K562 (cell line): Measurements from ENCODE around the gene DIP2C. TPM values are rescaled to one million over a fixed set of nuclear protein-coding genes. Genes with fewer than 3 reads are reported as not detected.

Experiments
- ATAC-seq: fragments of 200-7000 bp; cut with Tn5 transposase; 3 replicates; pipeline ENCODE4 v1.9.1; 2020; ENCODE audit warnings: moderate library complexity
- BruUV-seq: library from RNA; stranded (reverse); fragments of 400-500 nt; replicated peaks from 2 replicates; lab custom pipeline; 2021; lab: Mats Ljungman, UMichigan
- CTCF ChIA-PET: fragments of 300-600 bp; formaldehyde crosslinking; extraction: SDS; loops from one replicate; lab custom pipeline; 2021; ENCODE audit warnings: low intra/inter-chr PET ratio; lab: Yijun Ruan, JAX
- POLR2A ChIA-PET: fragments of 300-600, 350-650 bp; sonication (Branson Sonifier 250); formaldehyde crosslinking; extraction: SDS; loops from one replicate; lab custom pipeline; 2021; ENCODE audit warnings: antibody characterized with exemption, inconsistent platforms; lab: Yijun Ruan, JAX
- DNase-seq, 4 experiments: peaks; one replicate each; pipeline versions ENCODE4 v3.0.0 to v3.0.0-alpha.2; 2011 to 2018; ENCODE audit warnings: low spot score in 3 of 4, mixed read lengths in 3 of 4; ENCODE audit errors: extremely low read depth in 1 of 4
- FAIRE-seq: peaks from 2 replicates; lab custom pipeline; 2011; peaks lifted over from hg19 to GRCh38; lab: Jason Lieb, UNC
- H2AFZ ChIP-seq: 2 replicates; pipeline ENCODE4 v1.6.0; 2011; ENCODE audit warnings: low read depth, low read length, control low read depth, inconsistent platforms
- H3K27ac ChIP-seq: fragments of 200-600 bp; 3 replicates; pipeline ENCODE4 v1.8.0; 2011; ENCODE audit warnings: low read depth, mild to moderate bottlenecking, control low read depth, inconsistent platforms, low read length, moderate library complexity, mixed read lengths; ENCODE audit errors: extremely low read depth
- H3K27me3 ChIP-seq, 2 experiments: fragments of 300-600 bp in 1 of 2; 2 replicates in 1 of 2; 3 replicates in 1 of 2; pipeline versions ENCODE4 v1.6.0 to v1.8.0; 2011; ENCODE audit warnings: inconsistent platforms in 2 of 2, low read length in 2 of 2, mild to moderate bottlenecking in 1 of 2, mixed read lengths in 1 of 2, moderate library complexity in 1 of 2; ENCODE audit not compliant: control insufficient read depth in 2 of 2, insufficient read depth in 2 of 2
- H3K36me3 ChIP-seq: fragments of 300-600 bp; 3 replicates; pipeline ENCODE4 v1.8.0; 2011; ENCODE audit warnings: mild to moderate bottlenecking, low read length, inconsistent platforms; ENCODE audit not compliant: control insufficient read depth, insufficient read depth
- H3K4me1 ChIP-seq, 2 experiments: fragments of 200-600 bp in 1 of 2; replicated peaks in 1 of 2; 2 replicates in 1 of 2; 3 replicates in 1 of 2; pipeline versions ENCODE4 v1.5.1 to v1.8.0; 2011; ENCODE audit warnings: inconsistent platforms in 2 of 2, low read length in 2 of 2, mild to moderate bottlenecking in 1 of 2, mixed read lengths in 1 of 2, moderate library complexity in 1 of 2; ENCODE audit not compliant: control insufficient read depth in 2 of 2, insufficient read depth in 2 of 2
- H3K4me2 ChIP-seq: 2 replicates; pipeline ENCODE4 v1.6.1; 2011; ENCODE audit warnings: low read length, control low read depth, inconsistent platforms, mixed read lengths; ENCODE audit not compliant: insufficient read depth
- H3K4me3 ChIP-seq: fragments of 200-600 bp; sonication (generic), shearing (Covaris generic); 2 replicates; pipeline ENCODE4 v1.5.1; 2016; ENCODE audit warnings: control low read depth, inconsistent platforms
- H3K79me2 ChIP-seq: fragments of 200-600 bp; 3 replicates; pipeline ENCODE4 v1.8.0; 2011; ENCODE audit warnings: low read length, inconsistent platforms; ENCODE audit not compliant: control insufficient read depth, insufficient read depth
- H3K9ac ChIP-seq, 2 experiments: 2 replicates each; pipeline versions ENCODE4 v1.6.0 to v1.6.1; 2011; ENCODE audit warnings: low read depth in 2 of 2, low read length in 2 of 2, control low read depth in 1 of 2, inconsistent platforms in 1 of 2, mild to moderate bottlenecking in 1 of 2, mixed read lengths in 1 of 2; ENCODE audit not compliant: insufficient read depth in 1 of 2
- H3K9me1 ChIP-seq: one replicate; pipeline ENCODE4 v1.6.0; 2011; ENCODE audit warnings: inconsistent platforms, mild to moderate bottlenecking, low read length, moderate library complexity; ENCODE audit not compliant: control insufficient read depth, insufficient read depth
- H3K9me3 ChIP-seq: replicated peaks from 2 replicates; pipeline ENCODE4 v1.5.1; 2011; ENCODE audit warnings: low read depth, low read length, inconsistent platforms; ENCODE audit not compliant: control insufficient read depth, insufficient read depth
- H4K20me1 ChIP-seq: replicated peaks from 2 replicates; pipeline ENCODE4 v1.6.1; 2011; ENCODE audit warnings: low read length, inconsistent platforms, mixed read lengths; ENCODE audit not compliant: control insufficient read depth, insufficient read depth
- BMI1 ChIP-seq: fragments of 150-350 bp; IDR thresholded peaks from 2 replicates; pipeline ENCODE4 v1.6.1; 2014; ENCODE audit warnings: low read length
- GATA2 ChIP-seq: sonication (generic); formaldehyde crosslinking; IDR thresholded peaks from 2 replicates; pipeline ENCODE4 v1.4.0; 2020; ENCODE audit warnings: mild to moderate bottlenecking, missing genetic modification reagents
- MAFK ChIP-seq: IDR thresholded peaks from 2 replicates; pipeline ENCODE4 v1.6.1; 2011; ENCODE audit warnings: low read length, improper control_type of control experiment
- MCM2 ChIP-seq: fragments of 450-650 bp; IDR thresholded peaks from 2 replicates; pipeline ENCODE4 v1.6.1; 2017; ENCODE audit warnings: low read depth, mild to moderate bottlenecking
- PHB2 ChIP-seq: fragments of 450-650 bp; IDR thresholded peaks from 2 replicates; pipeline ENCODE4 v1.6.1; 2017; ENCODE audit warnings: low read depth
- SIX5 ChIP-seq, 2 experiments: IDR thresholded peaks; 2 replicates each; pipeline ENCODE4 v1.6.1; 2011; ENCODE audit warnings: low read length in 2 of 2, borderline replicate concordance in 1 of 2, low read depth in 1 of 2, mild to moderate bottlenecking in 1 of 2, moderate library complexity in 1 of 2; ENCODE audit not compliant: insufficient read depth in 1 of 2
- TBP ChIP-seq: optimal IDR thresholded peaks from 2 replicates; pipeline ENCODE3; 2011; ENCODE audit warnings: low read depth, low read length, improper control_type of control experiment
- ZBTB17 ChIP-seq: fragments of 450-650 bp; formaldehyde crosslinking; IDR thresholded peaks from 2 replicates; pipeline ENCODE4 v1.4.0; 2020; ENCODE audit warnings: mild to moderate bottlenecking
- ZNF143 ChIP-seq: sonication (generic); formaldehyde crosslinking; IDR thresholded peaks from 2 replicates; pipeline ENCODE4 v1.9.0; 2022; ENCODE audit warnings: mild to moderate bottlenecking, missing genetic modification reagents
- ZNF77 ChIP-seq: fragments of 250-450 bp; sonication (Bioruptor Pico); IDR thresholded peaks from 2 replicates; pipeline ENCODE4 v1.5.0; 2020
- WGBS: fragments of 100-300 bp; shearing (Covaris generic); methylation state at CpG from one replicate; pipeline ENCODE4 v1.1.6; 2016; ENCODE audit warnings: low coverage, mixed read lengths; ENCODE audit not compliant: insufficient coverage; ENCODE audit errors: missing lambda C conversion rate; 5-methylcytosine and 5-hydroxymethylcytosine counted together
- in situ Hi-C: fragments of 300-500 bp; cut with MboI; formaldehyde crosslinking; loops from 4 replicates; pipeline ENCODE4 v1.15.0; 2018; ENCODE audit warnings: inconsistent platforms, mixed read lengths
- intact Hi-C: fragments of 100-400 bp; cut with micrococcal nuclease; formaldehyde crosslinking; loops from 2 replicates; pipeline ENCODE4 v1.14.2; 2022
- polyA plus RNA-seq, 8 experiments: library from polyadenylated mRNA; depleted of rRNA in 4 of 8; stranded (reverse) in 5 of 8; unstranded in 3 of 8; fragments of >200 nt; fragmentation: Nextera tagmentation in 2 of 8; fragmentation: Illumina TruSeq in 1 of 8; extraction: Ambion mirVana in 2 of 8; extraction: Trizol in 1 of 8; gene quantifications; 2 replicates each; pipeline versions ENCODE4 v1.2.1 to v1.2.3, GENCODE V29; 2011 to 2014; ENCODE audit warnings: inconsistent platforms in 1 of 8, missing spikeins in 1 of 8
- total RNA-seq, 7 experiments: library from RNA; depleted of rRNA in 6 of 7; stranded (reverse); fragments of >200 nt in 6 of 7; fragmentation: Illumina TruSeq in 2 of 7; extraction: Trizol in 2 of 7; gene quantifications; 2 replicates each; pipeline versions ENCODE4 v1.2.1 to v1.2.3, GENCODE V29; 2011 to 2021; ENCODE audit warnings: low replicate concordance in 1 of 7
- TF ChIP-seq, protein P1 (sequence below): fragments of 250-450 bp; sonication (Bioruptor Pico); IDR thresholded peaks from 2 replicates; pipeline ENCODE4 v1.8.0; 2021; ENCODE audit warnings: borderline replicate concordance, mild to moderate bottlenecking, moderate library complexity; ENCODE audit not compliant: poor library complexity, severe bottlenecking
- TF ChIP-seq, protein P2 (sequence below): fragments of 450-650 bp; formaldehyde crosslinking; conservative IDR thresholded peaks from 2 replicates; pipeline ENCODE4 v1.4.0; 2022; ENCODE audit warnings: mild to moderate bottlenecking, missing genetic modification characterization
- TF ChIP-seq, protein P3 (sequence below): fragments of 250-450 bp; sonication (Bioruptor Pico); IDR thresholded peaks from 2 replicates; pipeline ENCODE4 v1.8.0; 2022; ENCODE audit warnings: inconsistent platforms
- TF ChIP-seq, protein P4 (sequence below): IDR thresholded peaks from 2 replicates; pipeline ENCODE4 v1.6.1; 2016; ENCODE audit warnings: missing genetic modification characterization, missing compliant biosample characterization

The DIP2C gene
- total and polyA plus RNA-seq, 9 of the 15 experiments (the other 6 are each of a cell fraction or from before 2014, with no cell fraction given): 0.01 TPM; not detected in 8

DNA sequence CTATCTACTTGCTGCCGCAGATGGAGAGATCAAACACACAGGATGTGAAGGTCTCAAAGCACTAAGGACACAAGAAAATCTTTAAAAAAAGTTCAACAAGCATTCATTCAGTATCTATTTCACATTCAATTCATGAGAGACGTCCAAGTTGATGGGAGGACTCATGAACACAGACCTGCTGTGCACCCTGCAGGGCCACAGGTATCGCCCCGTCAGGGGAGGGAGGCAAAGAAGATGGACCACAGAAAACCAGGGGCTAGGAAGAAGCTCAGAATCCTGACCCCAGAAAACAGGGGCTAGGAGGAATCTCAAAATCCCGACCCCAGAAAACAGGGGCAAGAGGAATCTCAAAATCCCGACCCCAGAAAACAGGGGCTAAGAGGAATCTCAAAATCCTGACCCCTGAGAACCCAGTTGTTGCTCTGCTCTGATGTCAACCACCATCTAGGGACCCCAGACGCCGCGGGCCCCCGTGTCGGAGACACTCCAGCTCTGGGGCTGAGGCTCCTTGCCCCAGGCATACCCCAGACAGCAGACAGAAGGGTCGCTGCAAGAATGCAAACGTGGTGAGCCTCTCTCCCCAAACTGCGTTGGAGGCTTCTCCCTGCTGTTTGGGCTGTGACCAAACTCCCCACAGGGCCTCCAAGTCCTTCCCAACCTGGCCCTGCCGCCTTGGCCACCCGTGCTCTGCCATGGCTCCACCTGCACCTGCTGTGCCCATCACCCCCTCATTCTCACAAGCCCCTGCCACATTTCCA lies 197.6 kb downstream of the DIP2C start:
- no peak for ATAC-seq
- in situ Hi-C loops (no loop called here), intact Hi-C loops (no loop called here)
- Histone ChIP-seq H3K4me2 (no peak overlapping the region), H3K79me2 (no peaks in the 10 kb centered on the region), H4K20me1 (peaks cover 4% of the 10 kb centered on the region), H3K36me3 (no peaks in the 10 kb centered on the region), H3K27me3 (peaks cover 24 to 80% of the 10 kb centered on the region in 2 experiments), H3K9me1 (no peaks in the 10 kb centered on the region), H3K9ac (no peak overlapping the region), H3K27ac (no peak overlapping the region), H2AFZ (no peak overlapping the region), H3K4me1 (no peaks in the 10 kb centered on the region), H3K4me3 (no peak overlapping the region), H3K9me3 (no peaks in the 10 kb centered on the region)
- FAIRE-seq: no peak
- CTCF ChIA-PET: no interaction called here
- WGBS: 0% methylated on average over 16 of the region's 16 CpGs
- no peak for DNase-seq
- POLR2A ChIA-PET: interaction anchor here (0.7 kb wide), 1 partner anchor 78 kb away, joined by 3 read pairs; no protein-coding TSS in a partner anchor
- BruUV-seq: no TSS peak
- no peak for TF ChIP-seq GATA2
- TF ChIP-seq, protein P1, sequence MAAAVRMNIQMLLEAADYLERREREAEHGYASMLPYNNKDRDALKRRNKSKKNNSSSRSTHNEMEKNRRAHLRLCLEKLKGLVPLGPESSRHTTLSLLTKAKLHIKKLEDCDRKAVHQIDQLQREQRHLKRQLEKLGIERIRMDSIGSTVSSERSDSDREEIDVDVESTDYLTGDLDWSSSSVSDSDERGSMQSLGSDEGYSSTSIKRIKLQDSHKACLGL: no peak
- TF ChIP-seq BMI1: no peak
- TF ChIP-seq, protein P2, sequence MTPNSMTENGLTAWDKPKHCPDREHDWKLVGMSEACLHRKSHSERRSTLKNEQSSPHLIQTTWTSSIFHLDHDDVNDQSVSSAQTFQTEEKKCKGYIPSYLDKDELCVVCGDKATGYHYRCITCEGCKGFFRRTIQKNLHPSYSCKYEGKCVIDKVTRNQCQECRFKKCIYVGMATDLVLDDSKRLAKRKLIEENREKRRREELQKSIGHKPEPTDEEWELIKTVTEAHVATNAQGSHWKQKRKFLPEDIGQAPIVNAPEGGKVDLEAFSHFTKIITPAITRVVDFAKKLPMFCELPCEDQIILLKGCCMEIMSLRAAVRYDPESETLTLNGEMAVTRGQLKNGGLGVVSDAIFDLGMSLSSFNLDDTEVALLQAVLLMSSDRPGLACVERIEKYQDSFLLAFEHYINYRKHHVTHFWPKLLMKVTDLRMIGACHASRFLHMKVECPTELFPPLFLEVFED: no peak
- TF ChIP-seq MAFK: no peak
- no peak for TF ChIP-seq PHB2
- TF ChIP-seq SIX5 (IDR thresholded peaks at IDR 0.05; ENCODE audit: borderline replicate concordance in 1 of 2, insufficient read depth in 1 of 2, low read depth in 1 of 2, low read length in 2 of 2): no peak
- TF ChIP-seq TBP: no peak
- no peak for TF ChIP-seq MCM2
- no peak for TF ChIP-seq ZNF143
- no peak for TF ChIP-seq ZBTB17 (CRISPR knock-in tag)
- no peak for TF ChIP-seq ZNF77 (CRISPR knock-in tag)
- TF ChIP-seq, protein P3, sequence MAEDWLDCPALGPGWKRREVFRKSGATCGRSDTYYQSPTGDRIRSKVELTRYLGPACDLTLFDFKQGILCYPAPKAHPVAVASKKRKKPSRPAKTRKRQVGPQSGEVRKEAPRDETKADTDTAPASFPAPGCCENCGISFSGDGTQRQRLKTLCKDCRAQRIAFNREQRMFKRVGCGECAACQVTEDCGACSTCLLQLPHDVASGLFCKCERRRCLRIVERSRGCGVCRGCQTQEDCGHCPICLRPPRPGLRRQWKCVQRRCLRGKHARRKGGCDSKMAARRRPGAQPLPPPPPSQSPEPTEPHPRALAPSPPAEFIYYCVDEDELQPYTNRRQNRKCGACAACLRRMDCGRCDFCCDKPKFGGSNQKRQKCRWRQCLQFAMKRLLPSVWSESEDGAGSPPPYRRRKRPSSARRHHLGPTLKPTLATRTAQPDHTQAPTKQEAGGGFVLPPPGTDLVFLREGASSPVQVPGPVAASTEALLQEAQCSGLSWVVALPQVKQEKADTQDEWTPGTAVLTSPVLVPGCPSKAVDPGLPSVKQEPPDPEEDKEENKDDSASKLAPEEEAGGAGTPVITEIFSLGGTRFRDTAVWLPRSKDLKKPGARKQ: no peak
- TF ChIP-seq, protein P4, sequence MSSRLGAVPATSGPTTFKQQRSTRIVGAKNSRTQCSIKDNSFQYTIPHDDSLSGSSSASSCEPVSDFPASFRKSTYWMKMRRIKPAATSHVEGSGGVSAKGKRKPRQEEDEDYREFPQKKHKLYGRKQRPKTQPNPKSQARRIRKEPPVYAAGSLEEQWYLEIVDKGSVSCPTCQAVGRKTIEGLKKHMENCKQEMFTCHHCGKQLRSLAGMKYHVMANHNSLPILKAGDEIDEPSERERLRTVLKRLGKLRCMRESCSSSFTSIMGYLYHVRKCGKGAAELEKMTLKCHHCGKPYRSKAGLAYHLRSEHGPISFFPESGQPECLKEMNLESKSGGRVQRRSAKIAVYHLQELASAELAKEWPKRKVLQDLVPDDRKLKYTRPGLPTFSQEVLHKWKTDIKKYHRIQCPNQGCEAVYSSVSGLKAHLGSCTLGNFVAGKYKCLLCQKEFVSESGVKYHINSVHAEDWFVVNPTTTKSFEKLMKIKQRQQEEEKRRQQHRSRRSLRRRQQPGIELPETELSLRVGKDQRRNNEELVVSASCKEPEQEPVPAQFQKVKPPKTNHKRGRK (tag): no peak
